DMS53 (cell line): ENCODE measurements around the gene AARS1.
A peak's percentile ranks its signal among the peaks of the same experiment; 100 is the strongest.
"Not testable (repeated sequence)": the region's sequence is repeated elsewhere in the genome, so short reads cannot be mapped to it uniquely, and the experiment has no call there.

Experiments
- DNase-seq: peaks from one replicate; lab custom pipeline; 2025; lab: John Stamatoyannopoulos, UW

The AARS1 gene

DNA sequence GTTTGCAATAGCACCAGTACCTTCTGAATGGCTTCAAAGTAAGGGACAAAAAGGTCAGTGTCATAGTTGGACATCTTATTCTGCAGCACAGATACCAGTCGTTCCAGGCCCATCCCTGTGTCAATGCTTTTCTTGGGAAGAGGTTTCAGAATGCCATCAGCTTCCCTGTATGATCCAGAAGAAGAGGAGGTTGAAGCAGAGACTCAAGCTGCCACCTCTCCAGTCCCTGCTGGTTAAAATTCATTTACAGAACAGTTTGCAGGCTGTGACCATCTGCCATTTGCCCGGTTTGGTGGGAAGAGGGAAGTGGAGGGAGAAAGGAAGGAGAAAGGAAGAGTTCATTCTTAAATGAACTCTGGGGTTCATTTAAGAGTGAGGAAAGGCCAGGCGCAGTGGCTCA, 19.1 kb downstream of the AARS1 start:
- no peak for DNase-seq

GRCh38 chr16:70269471-70269870, 19.8 kb downstream of the AARS1 start:
- DNase-seq, result no peak

- not testable (repeated sequence) for DNase-seq
Observed at GRCh38 chr16:70267922-70268321, 21.4 kb downstream of the AARS1 start.

GRCh38 chr16:70267516-70267915, 21.8 kb downstream of the AARS1 start:
- DNase-seq, result peak; percentile 68

DNA sequence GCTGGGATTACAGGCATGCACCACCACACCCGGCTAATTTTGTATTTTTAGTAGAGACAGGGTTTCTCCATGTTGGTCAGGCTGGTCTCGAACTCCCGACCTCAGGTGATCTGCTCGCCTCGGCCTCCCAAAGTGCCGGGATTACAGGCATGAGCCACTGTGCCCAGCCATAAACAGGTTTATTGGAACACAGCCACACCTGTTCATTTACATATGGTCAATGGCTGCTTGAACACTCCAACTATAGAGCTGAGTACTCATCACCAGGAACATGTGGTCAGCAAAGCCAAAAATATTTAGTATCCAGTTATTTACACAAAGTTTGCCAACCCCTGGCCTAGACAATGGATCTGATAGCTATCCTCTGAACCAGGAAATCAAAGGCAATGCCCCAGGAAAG, 29.4 kb downstream of the AARS1 start:
- not testable (repeated sequence) for DNase-seq

- no peak for DNase-seq
Observed at GRCh38 chr16:70258946-70259345, 30.4 kb downstream of the AARS1 start.

DNA sequence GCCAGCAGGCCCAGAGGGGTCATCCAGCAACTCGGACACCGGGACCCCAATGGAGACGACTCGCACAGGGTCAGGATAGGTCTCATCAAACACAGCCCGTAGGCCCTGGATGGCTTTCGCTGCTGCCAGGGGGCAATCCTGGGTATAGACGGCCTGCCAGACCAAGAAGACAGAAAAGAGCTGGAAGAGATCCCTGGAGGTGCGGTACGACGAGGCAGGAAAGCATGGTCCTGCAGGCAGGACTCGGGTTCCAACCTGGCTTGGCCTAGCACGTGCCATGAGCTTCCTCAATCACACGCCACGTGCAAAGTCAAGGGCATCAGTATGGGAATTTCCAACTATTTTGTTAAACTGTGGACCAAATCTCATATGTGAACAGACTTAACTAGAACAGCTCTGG, 31.2 kb downstream of the AARS1 start:
- DNase-seq, result no peak

DNA sequence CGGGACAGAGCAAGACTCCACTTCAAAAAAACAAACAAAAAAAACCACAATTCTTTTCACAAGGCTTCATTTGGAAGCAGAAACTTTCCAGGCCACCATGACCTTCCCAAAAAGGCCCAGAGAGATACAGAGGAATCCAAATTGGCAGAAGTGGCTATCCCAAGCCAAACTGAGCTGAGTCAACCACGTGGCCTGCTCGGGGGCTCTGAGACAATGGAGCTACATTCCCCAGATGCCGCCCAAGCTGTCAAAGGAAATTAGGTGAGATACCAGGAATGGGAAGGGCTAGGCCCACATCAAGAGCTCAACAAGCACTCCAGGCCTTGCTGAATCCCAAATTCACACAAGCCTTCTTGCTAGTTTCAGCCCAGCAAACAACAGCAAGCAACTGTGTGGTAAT, 31.9 kb downstream of the AARS1 start:
- DNase-seq, result no peak

GRCh38 chr16:70255574-70255973, 33.7 kb downstream of the AARS1 start:
- no peak for DNase-seq

GRCh38 chr16:70254965-70255286, 34.4 kb downstream of the AARS1 start:
- DNase-seq, result no peak

GRCh38 chr16:70254180-70254964, 34.9 kb downstream of the AARS1 start:
- no peak for DNase-seq

DNA sequence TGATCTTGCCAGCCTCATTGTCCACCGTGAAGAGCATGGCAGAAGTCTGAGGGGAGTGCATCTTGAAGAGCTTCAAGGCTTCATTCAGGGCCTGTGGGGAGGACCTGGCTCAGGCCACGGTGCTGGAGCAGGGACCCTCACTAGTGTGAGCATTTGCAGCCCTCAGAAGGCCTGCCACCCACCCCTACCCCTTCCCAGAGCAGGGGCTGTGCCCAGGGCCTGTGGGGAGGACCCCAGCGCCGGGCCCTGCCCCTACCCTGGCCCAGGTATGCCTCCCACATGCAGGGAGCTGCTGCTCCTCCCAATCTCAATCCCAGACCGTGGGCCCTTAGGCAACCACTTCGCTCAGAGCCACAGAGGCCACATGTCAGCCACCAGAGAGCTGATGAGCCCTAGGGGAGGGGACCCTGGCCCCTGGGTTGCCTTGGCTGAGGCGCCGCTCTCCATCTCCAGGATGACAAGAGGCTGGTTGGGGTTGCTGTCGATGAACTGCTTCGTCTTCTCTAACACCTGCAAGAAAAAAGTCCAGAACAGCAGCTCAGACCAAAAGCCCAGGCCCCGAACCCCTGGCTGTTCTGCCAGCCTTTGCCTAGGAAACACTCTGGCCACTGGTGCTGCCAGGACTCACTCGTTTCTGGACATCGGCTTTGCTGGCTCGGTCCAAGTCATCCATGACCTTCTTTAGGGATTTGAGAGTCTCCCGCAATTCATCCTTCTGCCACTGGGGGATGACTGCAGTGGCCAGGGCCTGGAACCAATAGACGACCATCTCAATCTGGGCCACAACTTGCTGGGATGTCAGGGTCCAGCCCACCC, 35.8 kb downstream of the AARS1 start:
- peak; percentile 56 for DNase-seq

GRCh38 chr16:70252355-70252988, 36.8 kb downstream of the AARS1 start:
- DNase-seq, result peak; percentile 67

GRCh38 chr16:70251629-70252354, 37.5 kb downstream of the AARS1 start, which contains the start of gene EXOSC6:
TSS of gene EXOSC6 (minus strand) at chr16:70251940. CDS start at chr16:70251900, 40 bp downstream.
- DNase-seq, result peak; percentile 96

- peak; percentile 81 for DNase-seq
Observed at GRCh38 chr16:70250748-70251628, 38.3 kb downstream of the AARS1 start.

- not testable (repeated sequence) for DNase-seq
Observed at GRCh38 chr16:70249697-70250096, 39.6 kb downstream of the AARS1 start.

GRCh38 chr16:70238773-70239172, 50.5 kb downstream of the AARS1 start:
- not testable (repeated sequence) for DNase-seq

- DNase-seq, result not testable (repeated sequence)
Observed at GRCh38 chr16:70231831-70232230, 57.5 kb downstream of the AARS1 start.

- DNase-seq, result not testable (repeated sequence)
Observed at GRCh38 chr16:70226024-70226423, 63.3 kb downstream of the AARS1 start.

DNA sequence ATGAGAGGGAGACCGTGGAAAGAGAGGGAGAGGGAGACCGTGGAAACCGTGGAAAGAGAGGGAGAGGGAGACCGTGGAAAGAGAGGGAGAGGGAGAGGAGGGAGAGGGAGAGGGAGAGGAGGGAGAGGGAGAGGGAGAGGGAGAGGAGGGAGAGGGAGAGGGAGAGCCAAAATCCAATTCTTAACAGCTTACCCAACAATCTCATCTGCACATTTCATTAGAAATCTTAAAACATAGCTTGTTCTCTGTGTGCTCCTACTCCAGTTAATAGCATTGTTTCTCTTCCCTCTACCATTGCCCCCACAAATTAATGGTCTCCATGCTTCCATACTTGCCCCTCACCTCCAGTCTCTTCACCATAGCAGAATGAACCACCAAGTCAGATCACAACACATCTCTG, 63.9 kb downstream of the AARS1 start:
- DNase-seq, result not testable (repeated sequence)

DNA sequence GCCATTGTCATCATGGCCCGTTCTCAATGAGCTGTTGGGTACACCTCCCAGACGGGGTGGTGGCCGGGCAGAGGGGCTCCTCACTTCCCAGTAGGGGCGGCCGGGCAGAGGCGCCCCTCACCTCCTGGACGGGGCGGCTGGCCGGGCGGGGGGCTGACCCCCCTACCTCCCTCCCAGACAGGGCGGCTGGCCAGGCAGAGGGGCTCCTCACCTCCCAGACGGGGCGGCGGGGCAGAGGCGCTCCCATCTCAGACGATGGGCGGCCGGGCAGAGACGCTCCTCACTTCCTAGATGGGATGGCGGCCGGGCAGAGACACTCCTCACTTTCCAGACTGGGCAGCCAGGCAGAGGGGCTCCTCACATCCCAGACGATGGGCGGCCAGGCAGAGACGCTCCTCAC, 64.7 kb downstream of the AARS1 start:
- DNase-seq, result not testable (repeated sequence)
